Stimulated activated CD8-positive, alpha-beta memory T cell treated with anti-CD3 and anti-CD28 coated beads, Interleukin-7, amount 100 ng/mL, for 1 hour (primary cell): ENCODE measurements around the gene ASTN2.

Experiments
- DNase-seq, 2 donors: peaks; one replicate each; pipeline ENCODE4 v3.0.0-alpha.2; 2020; ENCODE audit warnings: low read depth in 2 of 2

The ASTN2 gene

GRCh38 chr9:116800885-116801284 is 614.0 kb downstream of the ASTN2 start:
- no peak for DNase-seq

DNA sequence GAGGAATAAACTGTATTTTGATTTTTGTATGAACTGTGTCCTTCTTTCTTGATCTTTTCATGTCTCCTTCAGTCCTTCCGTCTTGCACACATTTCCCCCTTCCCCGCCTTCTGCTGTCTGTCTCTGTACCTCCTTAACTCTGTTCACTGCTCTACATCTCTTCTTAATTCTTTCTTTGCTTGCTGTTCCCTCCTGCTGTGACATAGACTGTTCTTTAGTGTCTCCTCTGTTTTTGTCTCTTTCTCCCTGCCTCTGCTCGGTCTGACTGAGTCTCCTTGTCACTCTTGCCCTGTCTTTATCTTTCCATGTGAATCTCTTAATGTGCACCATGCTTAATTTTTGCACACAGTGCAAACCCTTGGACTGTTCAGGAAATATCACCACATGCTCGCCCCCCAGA is 614.8 kb downstream of the ASTN2 start:
- no peak for DNase-seq

GRCh38 chr9:116798521-116798920 is 616.3 kb downstream of the ASTN2 start:
- no peak for DNase-seq

- DNase-seq = no peak
These were observed 617.6 kb downstream of the ASTN2 start for GRCh38 chr9:116797276-116797675.

GRCh38 chr9:116796669-116797068 is 618.2 kb downstream of the ASTN2 start:
- DNase-seq = no peak

GRCh38 chr9:116795821-116796220 is 619.0 kb downstream of the ASTN2 start:
- no peak for DNase-seq

GRCh38 chr9:116792271-116792670 is 622.6 kb downstream of the ASTN2 start:
- DNase-seq = no peak

DNA sequence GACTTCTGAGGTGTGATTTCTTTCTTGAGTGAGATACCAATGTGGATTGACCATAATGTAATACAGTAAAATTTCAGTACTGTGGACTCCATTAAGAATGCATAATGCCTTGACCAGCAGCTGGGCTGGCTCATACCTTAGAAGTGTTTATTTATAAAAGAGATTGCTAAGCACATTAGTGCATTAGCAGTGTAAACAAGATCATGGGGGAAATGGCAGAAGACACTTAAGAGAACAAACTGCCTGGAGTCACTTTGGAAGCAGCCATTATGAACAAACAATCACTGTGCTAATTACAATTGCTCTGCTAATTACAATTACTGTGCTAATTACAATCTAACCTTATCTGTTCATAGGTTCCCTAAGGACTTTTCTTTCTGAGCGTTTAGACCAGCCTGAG is 623.5 kb downstream of the ASTN2 start:
- no peak for DNase-seq

GRCh38 chr9:116789081-116789480 is 625.8 kb downstream of the ASTN2 start:
- DNase-seq = no peak

GRCh38 chr9:116786737-116787136 is 628.1 kb downstream of the ASTN2 start:
- DNase-seq = no peak

- no peak for DNase-seq
These were observed 637.7 kb downstream of the ASTN2 start for GRCh38 chr9:116777116-116777515.

GRCh38 chr9:116774421-116775180 is 640.3 kb downstream of the ASTN2 start:
- no peak for DNase-seq

- no peak for DNase-seq
These were observed 647.6 kb downstream of the ASTN2 start for GRCh38 chr9:116767219-116767618.

DNA sequence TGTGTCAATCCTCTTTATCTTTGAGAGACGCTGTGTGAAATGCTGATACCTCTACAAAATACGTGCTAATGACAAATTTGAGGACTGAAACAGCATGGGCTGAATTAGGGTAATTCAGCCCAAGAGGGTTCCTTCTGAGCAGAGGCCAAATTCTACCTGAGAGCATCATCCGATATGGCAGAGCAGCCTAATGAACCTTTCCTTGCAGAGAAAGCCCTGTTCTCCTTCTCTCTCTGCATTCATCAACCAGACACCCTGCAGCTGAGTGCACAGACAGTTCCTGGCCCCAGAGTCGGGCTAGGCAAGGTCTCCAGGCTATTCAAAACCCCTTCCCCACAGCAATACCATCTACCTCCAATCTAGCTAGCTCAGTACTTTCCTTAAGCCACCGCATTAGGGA is 649.8 kb downstream of the ASTN2 start:
- DNase-seq = no peak

GRCh38 chr9:116763770-116764169 is 651.1 kb downstream of the ASTN2 start:
- no peak for DNase-seq

GRCh38 chr9:116760636-116761035 is 654.2 kb downstream of the ASTN2 start:
- DNase-seq = no peak

GRCh38 chr9:116757030-116757429 is 657.8 kb downstream of the ASTN2 start:
- no peak for DNase-seq

DNA sequence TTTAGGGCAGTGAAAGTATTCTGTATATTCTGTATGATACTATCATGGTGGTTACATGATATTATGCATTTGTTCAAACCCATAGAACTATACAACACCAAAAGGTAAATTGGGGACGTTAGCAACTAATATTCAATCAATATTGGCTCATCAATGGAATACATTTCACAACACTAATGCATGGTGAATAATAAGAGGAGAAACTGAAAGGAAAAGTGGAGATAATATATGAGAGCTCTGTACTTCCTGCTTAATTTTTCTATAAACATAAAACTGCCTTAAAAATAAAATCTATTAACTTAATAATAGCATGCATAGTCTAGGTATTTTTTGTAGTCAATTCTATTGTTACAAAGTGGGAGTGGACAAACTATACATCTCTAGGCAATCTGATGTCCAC is 661.5 kb downstream of the ASTN2 start:
- DNase-seq = no peak

DNA sequence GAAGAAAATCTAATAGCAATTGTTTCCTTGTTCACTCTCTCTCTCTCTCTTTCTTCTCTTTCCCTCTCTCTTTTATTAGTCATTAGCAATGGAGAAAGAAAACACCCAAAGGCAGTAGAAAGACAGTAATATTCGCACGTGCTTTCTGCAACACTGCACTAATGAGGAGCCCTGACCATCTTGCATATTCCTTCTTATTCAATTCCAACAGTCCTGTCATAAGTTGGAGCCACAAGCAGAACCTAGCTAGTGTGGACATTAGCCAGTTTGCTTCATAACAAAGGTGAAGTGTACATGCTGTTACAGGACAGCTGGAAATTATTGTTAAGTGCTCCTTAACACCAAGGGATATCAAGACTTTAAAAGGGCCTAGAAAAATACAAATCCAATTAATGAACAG is 664.3 kb downstream of the ASTN2 start:
- DNase-seq = no peak

- DNase-seq = no peak
These were observed 665.1 kb downstream of the ASTN2 start for GRCh38 chr9:116749772-116750171.

GRCh38 chr9:116749176-116749575 is 665.7 kb downstream of the ASTN2 start:
- no peak for DNase-seq

- no peak for DNase-seq
These were observed 673.1 kb downstream of the ASTN2 start for GRCh38 chr9:116741742-116742141.

- DNase-seq = no peak
These were observed 673.6 kb downstream of the ASTN2 start for GRCh38 chr9:116741086-116741740.

DNA sequence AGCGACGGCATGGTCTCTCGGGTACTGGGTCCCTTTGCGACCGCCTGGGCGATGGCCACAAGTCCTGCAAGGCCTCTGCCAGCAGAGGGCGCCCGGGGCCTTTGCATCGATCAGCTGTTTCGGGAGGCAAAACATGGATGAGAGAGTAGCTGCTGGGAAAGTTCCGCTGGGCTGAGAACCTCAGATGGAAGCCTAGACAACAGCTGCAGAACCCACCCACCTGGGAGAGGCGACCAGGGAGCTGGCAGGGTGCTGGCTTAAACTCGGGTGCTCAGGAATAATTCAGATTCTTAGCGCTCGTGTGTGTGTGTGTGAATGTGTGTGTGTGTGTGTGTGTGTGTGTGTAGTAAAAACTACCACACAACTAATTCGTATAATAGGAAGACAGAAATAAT is 677.7 kb downstream of the ASTN2 start:
- no peak for DNase-seq
